HG03159 (cell line): ENCODE data around the gene MCF2L2.
"Not testable (repeated sequence)": the region's sequence is repeated elsewhere in the genome, so short reads cannot be mapped to it uniquely, and the experiment has no call there.

Source experiments
- ATAC-seq: cut with Tn5 transposase; IDR thresholded peaks from one replicate; pipeline ENCODE4 v1.9.1; 2021; ENCODE audit warnings: mild to moderate bottlenecking, moderate library complexity; ENCODE audit not compliant: unreplicated experiment

MCF2L2 gene

DNA sequence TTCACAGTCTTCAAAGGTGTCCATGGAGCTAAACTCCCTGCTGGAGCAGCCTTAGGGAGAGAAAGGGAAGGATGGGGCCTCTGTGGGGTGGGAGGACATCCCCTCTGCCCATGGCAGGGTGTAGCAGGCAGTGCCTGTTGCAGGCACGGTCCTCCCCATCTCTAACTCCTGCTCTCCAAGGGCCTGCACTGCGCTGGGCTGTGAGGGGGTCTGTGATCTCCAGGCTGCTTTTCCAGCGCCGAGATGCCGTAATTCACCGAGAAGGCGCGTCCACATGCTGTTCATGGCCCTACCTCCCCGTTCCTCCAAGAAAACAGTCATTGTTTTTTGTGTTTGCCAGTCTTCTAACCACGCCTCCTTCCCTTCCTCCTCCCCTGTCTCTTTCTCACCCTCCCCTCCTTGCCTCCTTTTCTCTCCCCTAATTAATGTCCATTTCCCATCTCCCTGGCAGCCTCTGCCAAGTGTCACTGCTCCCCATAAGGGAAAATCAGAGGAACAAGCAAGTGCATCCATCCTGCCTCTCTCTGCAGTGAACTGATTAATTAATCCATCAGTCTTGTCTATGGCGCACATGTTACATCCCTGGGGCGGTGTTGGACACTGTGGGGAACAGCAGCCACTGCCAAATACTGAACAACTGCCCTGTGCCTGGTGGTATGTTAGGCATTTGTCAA, 248.2 kb downstream of the MCF2L2 start:
- no peak for ATAC-seq

DNA sequence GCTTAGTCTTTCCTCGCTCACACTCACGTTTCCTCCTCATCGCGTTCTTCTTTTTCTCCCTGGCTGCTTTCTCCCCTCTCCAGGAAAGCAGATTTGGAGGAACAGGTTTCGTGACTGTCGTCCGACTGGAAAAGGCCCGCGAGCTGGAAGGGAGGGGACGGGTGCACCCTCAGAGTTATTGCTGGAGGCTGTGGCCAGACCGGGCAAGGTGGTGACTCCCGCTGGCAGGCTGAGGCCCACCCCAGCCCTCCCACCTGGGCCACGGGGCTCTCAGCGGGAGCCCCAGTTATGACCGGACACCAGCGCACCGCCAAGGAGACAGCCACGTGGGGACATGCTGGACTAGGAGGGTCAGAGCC, 248.9 kb downstream of the MCF2L2 start:
- not testable (repeated sequence) for ATAC-seq

DNA sequence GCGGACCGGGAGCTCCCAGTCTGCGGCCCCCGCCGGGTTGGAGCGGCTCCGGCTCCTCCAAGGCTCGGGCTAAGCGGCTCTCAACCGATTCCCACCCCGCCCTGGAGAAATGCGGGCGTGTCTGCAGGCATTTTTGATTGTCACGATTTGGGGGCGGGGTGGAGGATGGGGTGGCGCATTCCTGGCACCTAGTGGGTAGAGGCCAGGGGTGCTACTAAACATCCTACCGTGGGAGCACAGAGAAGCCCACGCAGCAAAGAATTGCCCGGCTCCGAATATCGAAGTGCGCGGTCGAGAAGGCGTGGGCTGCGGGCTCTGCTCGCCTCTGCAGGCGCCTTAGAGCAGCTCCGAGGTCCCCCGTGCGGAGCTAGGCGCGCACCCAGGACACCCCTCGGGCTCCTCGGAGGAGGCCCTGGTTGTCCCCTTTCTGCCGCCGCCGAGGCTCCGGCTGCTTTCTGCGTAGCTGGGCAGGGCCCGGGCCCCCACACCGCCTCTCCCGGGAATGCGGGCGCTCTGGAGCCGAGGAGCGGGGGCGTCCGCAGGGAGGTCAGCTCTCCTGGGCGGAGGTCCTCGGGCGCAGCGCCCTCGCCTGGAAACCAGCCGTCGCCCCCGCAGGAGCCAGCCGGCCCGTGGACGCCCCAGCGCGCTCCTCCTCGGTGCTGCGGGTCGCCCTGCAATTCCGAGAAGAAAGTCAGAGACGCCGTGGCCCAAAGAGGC, 249.4 kb downstream of the MCF2L2 start:
- no peak for ATAC-seq

DNA sequence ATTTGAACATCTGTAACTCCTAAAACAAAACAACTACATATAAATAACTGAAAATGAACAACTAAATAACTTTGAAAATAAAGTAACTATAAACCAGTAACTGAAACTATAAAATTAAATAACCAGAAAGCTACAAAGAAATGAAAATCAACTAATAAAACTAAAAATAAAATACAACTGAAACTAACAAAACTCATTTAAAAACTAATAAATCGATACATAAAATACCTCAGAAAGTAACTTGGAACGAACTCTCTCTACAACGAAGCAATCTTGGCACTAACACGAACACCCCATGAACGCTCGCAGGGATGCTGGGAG, 249.9 kb downstream of the MCF2L2 start:
- ATAC-seq: no peak

DNA sequence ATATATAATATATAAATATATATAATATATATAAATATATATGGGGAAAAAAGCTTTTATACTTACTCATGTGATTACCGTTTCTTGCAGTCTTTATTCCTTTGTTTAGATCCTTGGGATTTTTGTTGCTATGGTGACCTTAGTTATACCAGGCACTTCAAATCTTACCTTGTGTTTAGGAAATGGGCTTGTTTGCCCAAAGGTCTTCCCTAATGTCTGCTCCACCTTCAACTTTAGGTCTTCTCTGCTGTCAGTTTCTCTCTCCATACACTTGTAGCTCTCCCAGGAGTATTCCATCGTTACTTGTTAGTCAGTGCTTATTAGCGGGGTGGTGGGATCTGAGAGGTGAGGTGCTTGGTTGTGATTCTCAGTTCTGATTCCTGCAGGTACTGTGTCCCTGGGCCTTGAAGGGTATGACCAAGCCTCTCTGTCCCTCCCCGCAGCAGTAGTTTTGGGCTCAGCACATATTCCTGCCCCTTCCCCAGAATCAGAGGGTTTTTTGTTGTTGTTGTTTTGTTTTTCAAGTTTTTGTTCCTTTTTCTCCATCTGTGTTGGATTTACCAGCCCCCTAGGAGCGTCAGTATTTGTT, 256.3 kb downstream of the MCF2L2 start:
- ATAC-seq: no peak

DNA sequence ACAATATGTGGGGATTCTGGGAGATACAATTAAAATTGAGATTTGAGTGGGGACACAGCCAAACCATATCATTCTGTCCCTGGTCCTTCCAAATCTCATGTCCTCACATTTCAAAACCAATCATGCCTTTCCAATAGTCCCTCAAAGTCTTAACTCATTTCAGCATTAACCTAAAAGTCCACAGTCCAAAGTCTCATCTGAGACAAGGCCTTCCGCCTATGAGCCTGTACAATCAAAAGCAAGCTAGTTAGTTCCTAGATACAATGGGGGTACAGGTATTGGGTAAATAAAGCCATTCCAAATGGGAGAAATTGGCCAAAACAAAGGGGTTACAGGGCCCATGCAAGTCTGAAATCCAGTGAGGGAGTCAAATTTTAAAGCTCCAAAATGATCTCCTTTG, 260.4 kb downstream of the MCF2L2 start:
- not testable (repeated sequence) for ATAC-seq

DNA sequence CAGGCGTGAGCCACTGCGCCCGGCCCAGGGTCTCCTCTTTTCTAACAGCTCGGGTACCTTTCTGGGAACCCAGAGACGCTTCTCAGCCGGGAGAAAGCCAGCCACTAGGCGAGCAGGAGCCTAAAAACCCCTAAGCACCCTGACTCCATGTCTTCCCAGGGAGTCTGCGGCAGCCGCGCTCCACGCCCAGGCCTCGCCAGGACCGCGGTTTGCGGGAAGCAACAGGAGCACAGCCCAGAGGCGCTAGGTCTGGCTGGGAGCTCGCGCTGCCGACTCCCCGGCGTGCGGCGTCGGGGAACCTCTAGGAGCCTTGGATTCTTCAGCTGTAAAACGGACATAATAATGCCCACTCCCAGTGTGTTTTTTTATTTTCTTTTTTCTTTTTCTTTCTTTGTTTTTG, 264.9 kb downstream of the MCF2L2 start:
- no peak for ATAC-seq

DNA sequence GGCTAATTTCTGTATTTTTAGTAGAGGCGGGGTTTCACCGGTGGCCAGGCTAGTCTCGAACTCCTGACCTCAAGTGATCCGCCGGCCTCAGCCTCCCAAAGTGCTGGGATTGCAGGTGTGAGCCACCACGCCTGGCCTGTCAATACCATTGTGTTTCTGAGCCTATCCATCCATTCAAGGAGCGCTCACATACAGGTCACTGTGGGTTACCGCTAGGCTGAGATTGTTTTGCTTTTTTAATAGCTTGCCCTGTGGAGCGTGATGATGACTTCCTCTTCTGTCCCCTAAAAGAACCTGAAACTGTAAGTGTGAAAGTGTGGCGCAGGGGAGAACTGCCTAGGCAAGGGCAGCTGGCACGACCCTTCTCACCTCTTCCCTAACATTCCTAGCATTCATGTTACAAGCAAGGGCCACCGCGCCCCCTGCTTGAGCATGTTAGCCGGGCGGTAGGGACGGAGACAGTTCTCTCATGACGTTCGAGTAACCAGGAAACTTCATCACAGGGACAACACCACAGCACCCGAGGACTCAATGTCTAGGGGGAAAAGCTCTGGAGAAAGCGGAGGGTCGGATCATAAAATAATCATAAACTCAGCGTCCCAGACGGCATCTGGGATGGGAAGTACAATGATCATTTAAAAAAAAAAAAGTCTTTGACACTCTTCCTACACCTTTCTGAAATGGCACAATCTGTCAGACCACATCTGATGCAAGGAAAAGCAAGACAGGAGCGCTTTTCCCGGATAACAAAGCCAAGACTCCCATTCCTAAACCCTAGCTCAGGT, 266.7 kb downstream of the MCF2L2 start:
- ATAC-seq: peak; percentile 72

DNA sequence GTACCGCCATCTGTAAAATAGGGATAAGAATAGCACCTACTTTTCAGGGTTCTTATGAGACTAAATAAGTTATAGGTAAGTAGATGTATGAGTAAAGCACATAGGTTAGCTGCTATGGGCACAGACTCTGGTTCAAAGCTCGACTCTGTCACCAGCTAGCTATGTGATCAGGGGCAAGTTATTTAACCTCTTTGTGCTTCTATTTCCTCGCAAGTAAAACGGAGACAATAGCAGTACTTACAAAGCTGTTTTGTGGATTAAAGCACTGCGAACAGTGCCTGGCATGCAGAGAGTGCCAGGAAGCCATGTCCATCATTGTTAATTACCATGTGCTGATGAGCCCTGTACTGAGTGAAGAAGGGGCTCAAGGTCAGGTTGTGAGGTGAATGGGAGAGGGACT, 267.8 kb downstream of the MCF2L2 start:
- ATAC-seq: no peak

DNA sequence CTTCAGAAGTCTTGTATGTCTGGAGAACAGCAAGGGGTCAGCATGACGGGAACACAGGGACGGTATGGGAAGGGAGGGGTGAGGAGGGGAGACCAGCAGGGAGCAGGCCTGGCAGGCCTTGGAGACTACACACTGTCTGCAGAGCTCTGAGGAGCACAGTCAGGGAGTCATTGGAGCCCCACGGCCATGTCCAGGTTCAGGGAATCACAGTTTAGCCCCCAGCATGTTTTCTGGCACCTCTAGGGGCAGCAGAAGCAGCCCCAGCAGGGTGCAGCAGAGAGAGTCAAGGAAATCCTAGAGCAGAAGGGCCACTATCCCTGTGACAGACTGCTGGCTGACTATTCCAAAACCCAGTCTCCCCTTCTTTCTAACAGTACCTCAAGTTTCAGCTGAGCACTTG, 269.1 kb downstream of the MCF2L2 start:
- ATAC-seq: no peak

DNA sequence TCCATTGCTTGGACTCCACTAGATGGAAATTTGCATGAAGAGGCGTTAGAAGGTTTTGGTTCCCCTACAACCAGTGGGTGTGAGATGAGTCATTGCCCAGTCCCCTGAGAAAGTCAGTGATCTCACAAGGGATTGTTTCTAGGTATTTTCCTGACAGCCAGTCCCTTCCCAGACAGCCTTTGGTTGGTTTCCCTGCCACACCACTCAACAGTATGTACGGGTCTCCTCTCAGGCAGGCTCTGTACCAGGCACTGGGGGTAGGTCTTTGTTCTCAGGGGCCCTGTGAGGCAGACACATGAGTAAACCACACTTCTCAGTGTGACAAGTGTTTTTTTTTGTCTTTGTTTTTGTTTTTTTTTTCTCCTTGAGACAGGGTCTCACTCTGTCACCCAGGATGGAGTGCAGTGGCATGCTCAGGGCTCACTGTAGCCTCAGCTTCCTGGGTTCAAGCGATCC, 269.8 kb downstream of the MCF2L2 start:
- ATAC-seq: peak; percentile 71

DNA sequence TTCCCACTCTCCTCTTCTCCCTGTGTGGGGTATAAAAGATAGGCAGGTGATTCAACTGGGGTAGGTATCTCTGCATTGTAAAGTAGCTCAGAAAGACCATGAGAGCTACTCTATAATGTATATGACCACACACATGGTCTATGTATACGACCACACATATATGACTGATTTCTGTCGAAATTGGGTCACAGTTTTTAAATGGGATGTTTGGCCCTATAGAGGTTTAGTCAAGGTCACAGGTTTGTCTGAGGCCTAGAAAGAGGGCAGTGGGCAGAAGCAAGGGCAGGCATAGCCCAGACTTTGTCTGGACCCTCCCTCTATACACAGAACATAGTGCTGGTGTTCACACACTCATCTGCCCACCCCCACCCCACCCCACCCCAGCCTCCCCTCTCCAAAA, 270.3 kb downstream of the MCF2L2 start:
- ATAC-seq: peak; percentile 33

DNA sequence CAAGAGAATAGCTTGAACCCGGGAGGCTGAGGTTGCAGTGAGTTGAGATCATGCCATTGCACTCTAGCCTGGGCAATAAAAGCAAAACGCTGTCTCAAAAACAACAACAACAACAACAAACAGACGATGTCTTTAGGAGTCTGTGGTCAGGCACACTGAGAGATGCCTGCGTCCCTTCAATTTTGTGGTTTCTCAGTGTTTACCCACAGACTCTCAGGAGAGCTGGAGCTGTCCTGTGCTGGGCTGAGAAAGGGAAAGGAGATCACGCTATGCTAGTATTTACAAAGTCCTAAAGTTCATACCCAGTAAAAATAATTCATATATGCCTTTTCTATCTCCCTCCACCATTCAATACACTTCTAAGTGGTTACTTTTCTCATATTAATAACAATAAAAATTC, 272.2 kb downstream of the MCF2L2 start:
- ATAC-seq: no peak

DNA sequence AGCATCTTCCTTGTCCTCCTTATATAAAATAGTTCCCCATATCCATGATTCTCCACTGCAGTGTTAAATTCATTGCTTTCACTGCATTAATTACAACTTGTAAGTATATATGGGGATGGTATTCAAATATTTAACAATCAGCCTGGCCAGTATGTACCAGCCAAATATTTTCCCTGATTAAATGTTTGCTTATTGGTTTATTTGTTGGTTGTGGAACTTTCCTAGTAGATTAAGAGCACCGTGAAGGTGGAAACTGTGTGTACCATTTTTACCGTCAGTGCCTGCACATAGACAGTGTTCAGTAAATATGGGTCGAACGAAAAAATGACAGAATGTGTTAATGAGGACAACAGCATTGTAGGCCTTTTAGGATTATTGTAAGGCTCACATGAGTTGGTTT, 272.9 kb downstream of the MCF2L2 start:
- no peak for ATAC-seq

DNA sequence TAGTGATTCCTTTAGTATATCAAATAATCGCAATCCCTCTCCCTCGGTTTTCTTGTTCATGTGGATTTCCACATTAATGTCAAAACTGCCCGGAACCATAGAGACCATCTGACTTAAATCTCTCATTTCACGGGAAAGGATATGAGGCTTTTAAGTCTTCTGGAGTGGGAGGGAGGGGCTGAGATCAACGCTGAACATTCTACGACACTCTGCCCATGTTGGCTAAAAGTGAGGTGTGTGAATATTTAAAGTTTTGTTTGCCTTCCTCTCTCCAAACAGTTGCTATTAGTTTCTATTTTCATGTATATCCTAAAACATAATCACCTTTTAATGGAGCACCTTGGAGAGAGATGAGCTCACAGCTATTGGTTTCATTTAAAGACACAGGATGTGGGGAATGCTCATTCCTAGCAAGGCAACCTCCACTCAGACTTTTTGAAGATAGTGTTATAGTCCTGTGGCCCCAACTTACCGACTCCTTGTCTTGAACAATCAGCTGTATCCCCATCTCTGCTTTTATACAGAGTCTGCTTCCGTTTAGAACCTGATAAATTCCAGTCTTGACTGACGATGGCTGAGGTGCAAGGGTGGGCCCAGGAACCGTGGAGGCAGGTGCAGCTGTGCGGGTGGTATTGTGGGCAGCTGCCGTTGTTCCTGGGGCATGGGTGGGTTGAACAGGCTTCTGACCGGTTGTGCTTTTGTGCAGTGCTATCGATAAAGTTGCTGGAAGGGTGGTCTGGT, 275.0 kb downstream of the MCF2L2 start:
- no peak for ATAC-seq

DNA sequence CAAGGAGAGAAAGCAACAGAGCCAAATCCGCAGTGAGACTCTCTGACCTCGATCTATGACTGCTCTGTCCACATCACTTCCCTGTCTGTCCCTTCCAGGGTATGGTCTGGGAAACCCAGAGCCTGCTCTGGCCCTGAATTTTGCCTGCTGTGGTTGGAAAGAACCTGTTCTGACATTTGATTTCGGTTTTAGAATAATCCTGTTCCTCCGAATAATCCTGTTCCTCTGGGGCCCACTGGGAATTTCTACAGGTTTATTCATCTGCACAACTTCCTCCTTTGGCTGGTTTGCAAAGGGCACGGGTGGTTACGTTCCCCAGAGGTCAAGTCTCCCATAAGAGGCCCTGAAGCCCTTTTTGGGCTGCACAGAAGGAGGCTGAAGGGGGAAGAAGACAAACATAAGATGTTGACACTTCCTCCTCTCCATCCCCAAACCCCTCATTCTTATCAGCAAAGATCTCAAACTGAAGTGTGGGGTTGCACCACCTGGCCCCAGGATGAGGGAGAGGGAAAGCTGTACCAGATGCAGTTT, 276.5 kb downstream of the MCF2L2 start:
- no peak for ATAC-seq

DNA sequence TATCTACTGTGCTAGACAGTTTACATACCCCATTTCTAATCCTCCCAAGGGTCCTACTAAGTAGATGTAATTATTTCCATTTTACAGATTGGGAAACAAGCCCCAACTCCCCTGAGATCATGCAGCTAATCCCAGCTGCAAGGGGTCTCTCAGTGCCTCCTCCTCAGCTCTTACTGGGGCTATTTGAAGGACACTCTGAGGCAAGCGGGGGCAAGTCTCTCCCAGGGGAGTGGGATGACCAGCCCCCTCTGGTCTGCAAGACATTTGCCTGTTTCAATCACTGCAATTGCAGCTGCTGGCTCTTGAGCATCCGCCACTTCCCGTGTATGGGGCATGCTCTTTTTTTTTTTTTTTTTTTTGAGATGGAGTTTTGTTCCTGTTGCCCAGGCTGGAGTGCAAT, 277.3 kb downstream of the MCF2L2 start:
- no peak for ATAC-seq

DNA sequence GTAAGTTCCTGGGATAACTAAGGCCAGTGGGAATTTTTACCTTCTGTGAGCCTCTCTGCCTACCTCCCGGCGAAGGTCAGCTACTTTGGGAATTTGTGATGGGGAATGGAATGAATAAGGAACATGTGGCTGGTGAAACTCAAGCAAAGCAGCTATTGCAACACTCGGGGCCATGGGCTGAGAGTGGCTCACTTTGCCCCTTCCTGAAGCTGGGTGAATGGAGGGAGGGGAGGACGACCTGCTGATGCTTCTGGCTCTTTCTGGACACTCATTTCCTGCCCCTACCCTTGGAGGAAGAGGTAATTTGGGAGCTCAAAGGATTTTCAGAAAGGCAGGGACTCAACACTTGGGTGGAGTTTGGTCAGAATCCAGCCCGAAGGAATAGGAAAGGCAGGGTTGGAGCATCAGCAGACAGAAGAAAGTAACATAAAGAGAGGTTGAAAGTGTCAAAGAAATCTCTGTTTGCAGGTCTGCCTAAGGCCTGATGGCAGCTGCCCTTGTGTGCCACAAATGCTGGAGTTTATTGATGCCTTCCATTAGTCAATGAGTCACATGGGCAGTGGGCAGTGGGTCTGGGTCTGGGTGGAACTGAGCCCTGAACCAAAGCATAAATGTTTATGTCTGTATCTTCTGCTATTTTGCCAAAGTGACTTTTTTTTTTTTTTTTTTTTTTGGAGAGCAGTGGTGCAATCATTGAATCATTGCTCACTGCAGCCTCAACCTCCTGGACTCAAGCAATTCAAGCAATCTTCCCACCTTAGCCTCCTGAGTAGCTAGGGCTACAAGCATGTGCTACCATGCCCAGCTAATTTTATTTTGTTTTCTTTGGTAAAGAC, 278.3 kb downstream of the MCF2L2 start:
- no peak for ATAC-seq

DNA sequence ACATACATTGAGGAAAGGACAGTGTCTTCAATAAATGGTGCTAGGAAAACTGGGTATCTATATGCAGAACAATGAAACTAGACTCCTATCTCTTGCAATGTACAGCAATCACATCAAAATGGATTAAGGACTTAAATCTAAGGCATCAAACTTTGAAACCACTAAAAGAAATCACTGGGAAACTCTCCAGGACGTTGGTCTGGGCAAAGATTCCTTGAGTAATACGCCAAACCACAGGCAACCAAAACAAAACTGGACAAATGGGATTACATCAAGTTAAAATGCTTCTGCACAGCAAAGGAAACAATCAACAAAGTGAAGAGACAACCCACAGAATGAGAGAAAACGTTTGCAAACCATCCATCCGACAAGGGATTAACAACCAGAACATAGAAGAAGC, 280.4 kb downstream of the MCF2L2 start:
- no peak for ATAC-seq

DNA sequence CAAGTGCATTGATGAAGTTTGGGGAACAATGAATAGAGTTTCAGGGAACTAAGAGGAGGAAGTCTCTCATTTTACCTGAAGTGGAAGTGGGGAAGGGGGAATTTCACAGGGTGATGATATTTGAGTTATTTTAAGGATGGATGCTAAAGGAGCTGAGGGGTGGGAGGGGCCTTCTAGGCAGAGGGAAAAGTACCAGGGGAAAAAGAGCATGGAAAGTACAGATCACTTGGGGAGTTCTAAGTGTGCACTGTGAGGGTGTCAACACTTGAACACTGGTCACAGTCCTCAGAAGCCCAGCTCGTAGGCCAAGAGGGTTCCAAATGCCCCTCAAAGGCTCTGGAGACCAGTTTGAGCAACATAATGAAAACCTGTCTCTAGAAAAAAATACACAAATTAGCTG, 284.1 kb downstream of the MCF2L2 start:
- no peak for ATAC-seq
